PFSK-1 (cell line): ENCODE results near the gene ATAD3B.

ENCODE experiments used
- POLR2AphosphoS5 ChIP-seq: IDR thresholded peaks from 2 replicates; pipeline ENCODE4 v1.6.1; 2012; ENCODE audit warnings: low read depth, mild to moderate bottlenecking, control low read depth, low read length, moderate library complexity
- TF ChIP-seq, protein P1 (sequence below), 2 experiments: IDR thresholded peaks; 2 replicates each; pipeline versions ENCODE4 v1.6.1 to v1.8.0; 2011 to 2012; ENCODE audit warnings: low read depth in 2 of 2, low read length in 2 of 2, control low read depth in 1 of 2, inconsistent platforms in 1 of 2, mild to moderate bottlenecking in 1 of 2, moderate library complexity in 1 of 2; ENCODE audit not compliant: insufficient read depth in 1 of 2

DNA sequence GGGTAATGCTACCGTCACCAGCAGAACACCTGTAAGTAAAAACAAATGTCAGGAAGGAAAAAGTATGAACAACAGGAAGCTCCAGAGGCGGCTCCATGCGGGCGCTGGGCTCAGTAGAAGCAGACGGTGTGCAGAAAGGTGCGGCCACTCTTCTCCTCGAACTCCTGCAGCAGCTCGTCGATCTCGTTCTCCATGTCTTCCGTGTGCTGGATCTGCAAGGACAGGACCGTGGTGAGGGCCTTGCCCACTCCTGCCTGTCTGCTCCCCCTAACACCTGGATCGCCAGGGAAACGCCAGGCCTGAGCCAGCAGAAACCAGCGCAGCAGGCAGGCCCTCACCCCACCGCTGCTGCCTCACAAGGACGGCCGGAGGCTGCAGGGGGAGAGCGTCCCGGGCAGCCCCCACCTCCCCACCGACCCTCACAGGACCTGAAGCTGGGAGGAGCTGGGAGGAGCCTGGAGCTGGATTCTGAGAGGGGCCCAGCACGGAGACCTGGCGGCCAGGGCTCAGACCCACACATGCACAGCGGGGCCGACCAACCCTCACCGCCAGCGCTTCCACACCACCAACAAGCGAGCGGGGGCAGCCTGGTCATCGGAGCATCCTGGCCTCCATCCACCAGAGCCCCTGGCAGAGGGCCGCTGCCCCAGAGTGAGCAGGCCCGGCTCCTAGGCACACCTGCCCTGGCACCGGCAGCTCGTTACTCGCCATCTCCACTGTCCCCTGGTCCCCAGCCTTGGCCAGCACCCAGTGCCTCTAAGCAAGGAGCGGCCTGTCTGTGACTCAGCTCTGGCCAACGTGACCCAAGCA is 70.6 kb downstream of the ATAD3B start:
- TF ChIP-seq POLR2AphosphoS5, result no peak
- TF ChIP-seq, protein P1, sequence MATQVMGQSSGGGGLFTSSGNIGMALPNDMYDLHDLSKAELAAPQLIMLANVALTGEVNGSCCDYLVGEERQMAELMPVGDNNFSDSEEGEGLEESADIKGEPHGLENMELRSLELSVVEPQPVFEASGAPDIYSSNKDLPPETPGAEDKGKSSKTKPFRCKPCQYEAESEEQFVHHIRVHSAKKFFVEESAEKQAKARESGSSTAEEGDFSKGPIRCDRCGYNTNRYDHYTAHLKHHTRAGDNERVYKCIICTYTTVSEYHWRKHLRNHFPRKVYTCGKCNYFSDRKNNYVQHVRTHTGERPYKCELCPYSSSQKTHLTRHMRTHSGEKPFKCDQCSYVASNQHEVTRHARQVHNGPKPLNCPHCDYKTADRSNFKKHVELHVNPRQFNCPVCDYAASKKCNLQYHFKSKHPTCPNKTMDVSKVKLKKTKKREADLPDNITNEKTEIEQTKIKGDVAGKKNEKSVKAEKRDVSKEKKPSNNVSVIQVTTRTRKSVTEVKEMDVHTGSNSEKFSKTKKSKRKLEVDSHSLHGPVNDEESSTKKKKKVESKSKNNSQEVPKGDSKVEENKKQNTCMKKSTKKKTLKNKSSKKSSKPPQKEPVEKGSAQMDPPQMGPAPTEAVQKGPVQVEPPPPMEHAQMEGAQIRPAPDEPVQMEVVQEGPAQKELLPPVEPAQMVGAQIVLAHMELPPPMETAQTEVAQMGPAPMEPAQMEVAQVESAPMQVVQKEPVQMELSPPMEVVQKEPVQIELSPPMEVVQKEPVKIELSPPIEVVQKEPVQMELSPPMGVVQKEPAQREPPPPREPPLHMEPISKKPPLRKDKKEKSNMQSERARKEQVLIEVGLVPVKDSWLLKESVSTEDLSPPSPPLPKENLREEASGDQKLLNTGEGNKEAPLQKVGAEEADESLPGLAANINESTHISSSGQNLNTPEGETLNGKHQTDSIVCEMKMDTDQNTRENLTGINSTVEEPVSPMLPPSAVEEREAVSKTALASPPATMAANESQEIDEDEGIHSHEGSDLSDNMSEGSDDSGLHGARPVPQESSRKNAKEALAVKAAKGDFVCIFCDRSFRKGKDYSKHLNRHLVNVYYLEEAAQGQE (IDR thresholded peaks at IDR 0.05; ENCODE audit: insufficient read depth in 1 of 2, low read depth in 2 of 2, low read length in 2 of 2), result no peak
